MCF 10A (cell line): ENCODE measurements around the gene KCNIP3. TPM values are rescaled to one million over a fixed set of nuclear protein-coding genes. Genes with fewer than 3 reads are reported as not detected.
"Not testable (repeated sequence)": the region's sequence is repeated elsewhere in the genome, so short reads cannot be mapped to it uniquely, and the experiment has no call there.

Experiments
- BruUV-seq: library from RNA; stranded (reverse); fragments of 400-500 nt; replicated peaks from 2 replicates; lab custom pipeline; 2021; lab: Mats Ljungman, UMichigan
- CTCF ChIA-PET: fragments of 300-600 bp; sonication (Branson Sonifier 250); formaldehyde crosslinking; extraction: SDS; loops from one replicate; lab custom pipeline; 2021; ENCODE audit warnings: antibody characterized with exemption, inconsistent platforms; lab: Yijun Ruan, JAX
- POLR2A ChIA-PET: fragments of 300-600, 350-650 bp; sonication (Branson Sonifier 250); formaldehyde crosslinking; extraction: SDS; loops from one replicate; lab custom pipeline; 2020; ENCODE audit warnings: antibody characterized with exemption, inconsistent platforms; lab: Yijun Ruan, JAX
- DNase-seq: peaks from one replicate; pipeline ENCODE4 v3.0.0-alpha.2; 2018; ENCODE audit not compliant: unreplicated experiment
- H3K27ac Mint-ChIP-seq: one replicate; pipeline ENCODE4 v1.8.0; 2022; ENCODE audit warnings: mild to moderate bottlenecking, low read depth, mixed read lengths; ENCODE audit not compliant: unreplicated experiment
- H3K27me3 Mint-ChIP-seq: one replicate; pipeline ENCODE4 v1.8.0; 2022; ENCODE audit warnings: mixed read lengths; ENCODE audit not compliant: insufficient read depth, unreplicated experiment
- H3K36me3 Mint-ChIP-seq: one replicate; pipeline ENCODE4 v1.8.0; 2022; ENCODE audit warnings: mild to moderate bottlenecking, moderate library complexity, mixed read lengths; ENCODE audit not compliant: insufficient read depth, unreplicated experiment
- H3K4me1 Mint-ChIP-seq: one replicate; pipeline ENCODE4 v1.8.0; 2022; ENCODE audit warnings: mixed read lengths; ENCODE audit not compliant: insufficient read depth, unreplicated experiment
- H3K4me3 Mint-ChIP-seq: one replicate; pipeline ENCODE4 v1.8.0; 2022; ENCODE audit warnings: mild to moderate bottlenecking, moderate library complexity, mixed read lengths; ENCODE audit not compliant: unreplicated experiment
- H3K9me3 Mint-ChIP-seq: one replicate; pipeline ENCODE4 v1.8.0; 2022; ENCODE audit warnings: mixed read lengths; ENCODE audit not compliant: unreplicated experiment
- CTCF ChIP-seq: fragments of 200-600 bp; IDR thresholded peaks from one replicate; pipeline ENCODE4 v1.8.0; 2022; ENCODE audit warnings: antibody characterized with exemption, mild to moderate bottlenecking; ENCODE audit not compliant: unreplicated experiment
- intact Hi-C: fragments of 100-400 bp; cut with micrococcal nuclease; formaldehyde crosslinking; loops from 2 replicates; pipeline ENCODE4 v1.14.1; 2022
- total RNA-seq: library from RNA; stranded (reverse); gene quantifications from 2 replicates; pipeline ENCODE4 v1.2.3, GENCODE V29; 2022

Gene KCNIP3
- total RNA-seq, 1 experiment from 2014 or later, result 15.6 TPM

- intact Hi-C loops, result no loop called here
- Mint-ChIP-seq H3K27ac (no peak overlapping the region), H3K4me3 (no peak overlapping the region), H3K9me3 (no peaks in the 10 kb centered on the region), H3K27me3 (no peaks in the 10 kb centered on the region), H3K4me1 (no peaks in the 10 kb centered on the region), H3K36me3 (peaks cover 6% of the 10 kb centered on the region)
- CTCF ChIA-PET, result interaction anchor here (0.6 to 2.6 kb wide), 4 partner anchors 10 to 208 kb away, joined by 3 to 10 read pairs (median 4); partner anchors contain the start of gene FAHD2A
- BruUV-seq, result no TSS peak
- TF ChIP-seq CTCF, result no peak
- POLR2A ChIA-PET, result interaction anchor here (0.6 to 1.0 kb wide), 2 partner anchors 9 to 284 kb away, joined by 3 to 4 read pairs; partner anchors contain the start of gene FAHD2A
- no peak for DNase-seq
Measured at GRCh38 chr2:95392730-95393455, 95.7 kb downstream of the KCNIP3 start.

DNA sequence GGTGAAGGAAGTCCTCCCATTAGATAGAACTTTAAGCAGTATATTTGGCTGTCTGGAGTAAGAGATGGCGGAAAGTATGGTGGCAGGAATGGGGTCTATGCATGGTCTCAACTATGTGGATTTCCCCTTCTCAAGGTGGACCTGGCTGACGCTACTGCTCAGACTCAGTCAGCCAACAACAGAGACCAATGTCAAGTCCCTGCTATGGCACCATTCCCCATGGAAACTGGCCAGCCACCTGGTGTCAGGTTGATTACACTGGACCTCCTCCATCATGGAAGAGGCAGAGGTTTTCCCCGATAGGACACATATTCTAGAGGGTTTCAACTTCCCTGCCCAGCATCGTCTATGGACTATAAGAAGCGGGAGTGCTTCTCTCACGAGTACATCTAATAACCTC, 96.8 kb downstream of the KCNIP3 start:
- Mint-ChIP-seq H3K4me1 (no peaks in the 10 kb centered on the region), H3K27me3 (no peaks in the 10 kb centered on the region), H3K36me3 (peaks cover 6% of the 10 kb centered on the region), H3K9me3 (no peaks in the 10 kb centered on the region), H3K4me3 (no peak overlapping the region), H3K27ac (no peak overlapping the region)
- DNase-seq, result no peak
- CTCF ChIA-PET, result interaction anchor here (0.6 to 2.6 kb wide), 3 partner anchors 9 to 209 kb away, joined by 3 to 10 read pairs (median 6); partner anchors contain the start of gene FAHD2A
- BruUV-seq, result no TSS peak
- no peak for TF ChIP-seq CTCF
- POLR2A ChIA-PET, result no interaction called here
- intact Hi-C loops, result no loop called here

DNA sequence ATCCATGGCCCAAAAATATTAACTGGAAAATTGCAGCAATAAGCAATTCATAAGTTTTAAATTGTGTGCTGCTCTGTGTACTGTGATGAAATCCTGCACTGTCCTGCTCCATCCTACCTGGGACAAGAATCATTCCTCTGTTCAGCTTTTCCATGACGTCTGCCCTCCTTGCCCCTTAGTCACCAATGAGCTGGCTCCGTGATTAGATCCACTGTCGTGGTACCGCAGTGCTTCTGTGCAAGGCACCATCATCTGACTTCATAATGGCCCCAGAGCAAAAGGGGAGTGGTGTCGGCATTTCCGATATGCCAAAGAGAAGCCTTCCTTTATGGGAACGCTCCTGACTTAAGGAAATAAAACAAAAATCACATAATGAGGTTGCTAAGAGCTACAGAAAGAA, 101.9 kb downstream of the KCNIP3 start:
- POLR2A ChIA-PET, result no interaction called here
- no peak for TF ChIP-seq CTCF
- Mint-ChIP-seq H3K4me3 (no peak overlapping the region), H3K4me1 (peaks cover 8% of the 10 kb centered on the region), H3K27ac (no peak overlapping the region), H3K27me3 (no peaks in the 10 kb centered on the region), H3K36me3 (peaks cover 6% of the 10 kb centered on the region), H3K9me3 (no peaks in the 10 kb centered on the region)
- DNase-seq, result no peak
- BruUV-seq, result no TSS peak
- intact Hi-C loops, result no loop called here
- CTCF ChIA-PET, result no interaction called here

DNA sequence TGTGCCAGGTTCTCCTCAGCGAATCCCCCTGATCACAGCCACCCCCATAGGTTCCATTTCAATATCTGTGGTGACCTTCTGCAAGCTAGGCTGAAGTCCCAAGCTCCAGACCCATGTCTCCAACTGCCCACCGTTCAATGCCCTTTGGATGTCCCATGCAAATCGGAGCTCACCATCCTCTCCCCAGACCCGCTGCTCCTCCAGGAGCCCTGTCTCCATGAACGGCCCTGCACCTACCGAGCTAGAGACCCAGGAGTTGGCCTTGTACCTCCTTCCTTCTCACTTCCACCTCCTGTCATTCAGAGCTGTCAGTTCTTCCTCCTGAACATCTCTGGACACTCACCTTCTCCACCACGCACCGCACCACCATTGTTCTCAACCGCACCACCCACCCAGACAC, 104.3 kb downstream of the KCNIP3 start:
- no TSS peak for BruUV-seq
- H3K9me3 Mint-ChIP-seq, result no peaks in the 10 kb centered on the region
- intact Hi-C loops, result loop anchor here (5.0 kb wide), 2 partner anchors 169 to 234 kb away; partner anchors contain the start of gene ZNF2
- H3K4me1 Mint-ChIP-seq, result peaks cover 8% of the 10 kb centered on the region
- no peak for TF ChIP-seq CTCF
- CTCF ChIA-PET, result interaction anchor here (0.9 to 4.5 kb wide), 13 partner anchors 8 to 299 kb away, joined by 3 to 29 read pairs (median 6); no protein-coding TSS in a partner anchor
- H3K36me3 Mint-ChIP-seq, result peaks cover 6% of the 10 kb centered on the region
- DNase-seq, result no peak
- POLR2A ChIA-PET, result interaction anchor here (1.0 to 2.8 kb wide), 10 partner anchors 8 to 236 kb away, joined by 3 to 16 read pairs (median 6); partner anchors contain the start of gene ZNF2
- H3K27me3 Mint-ChIP-seq, result no peaks in the 10 kb centered on the region
- H3K4me3 Mint-ChIP-seq, result peak overlapping the region; percentile 99
- no peak overlapping the region for H3K27ac Mint-ChIP-seq

DNA sequence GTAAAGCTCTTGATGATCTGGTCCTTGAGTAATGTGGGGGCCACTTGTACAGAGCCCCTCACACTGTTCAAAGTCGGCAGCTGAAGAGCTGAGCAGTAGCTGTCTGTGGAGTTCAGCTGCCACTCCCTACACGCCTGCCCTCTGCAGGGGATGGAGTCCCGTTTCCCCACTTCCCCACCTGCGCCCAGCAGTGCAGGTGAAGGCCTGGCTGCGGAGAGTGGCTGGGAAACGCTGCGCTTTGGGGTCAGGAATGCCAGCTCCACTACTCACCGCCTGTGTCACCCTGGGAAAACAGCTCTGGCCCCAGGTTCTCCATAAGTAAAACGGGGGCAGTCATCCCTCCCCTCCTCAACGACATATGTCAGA, 104.8 kb downstream of the KCNIP3 start:
- POLR2A ChIA-PET, result interaction anchor here (0.9 to 2.8 kb wide), 12 partner anchors 9 to 809 kb away, joined by 3 to 16 read pairs (median 4); partner anchors contain the start of gene ZNF2
- not testable (repeated sequence) for H3K9me3 Mint-ChIP-seq

More for the DNA sequence above, 104.8 kb downstream of the KCNIP3 start:
- DNase-seq, H3K4me1 Mint-ChIP-seq, H3K27me3 Mint-ChIP-seq, H3K36me3 Mint-ChIP-seq: not testable (repeated sequence)
- BruUV-seq, result TSS peak; percentile 52
- Mint-ChIP-seq H3K4me3 (peak overlapping the region; percentile 99), H3K27ac (peak overlapping the region; percentile 96)
- CTCF ChIA-PET, result interaction anchor here (0.6 to 4.5 kb wide), 17 partner anchors 9 to 528 kb away, joined by 3 to 29 read pairs (median 3); no protein-coding TSS in a partner anchor
- intact Hi-C loops, result loop anchor here (1.0 to 5.0 kb wide), 4 partner anchors 57 to 235 kb away; partner anchors contain the start of gene ZNF2
